Measurements from ENCODE around the gene NPTXR. TPM values are rescaled to one million over a fixed set of nuclear protein-coding genes. Genes with fewer than 3 reads are reported as not detected.

The NPTXR gene
- total RNA-seq, 4 donors from 2014 or later, result 2.0 to 5.3 (median 3.6) TPM

DNA sequence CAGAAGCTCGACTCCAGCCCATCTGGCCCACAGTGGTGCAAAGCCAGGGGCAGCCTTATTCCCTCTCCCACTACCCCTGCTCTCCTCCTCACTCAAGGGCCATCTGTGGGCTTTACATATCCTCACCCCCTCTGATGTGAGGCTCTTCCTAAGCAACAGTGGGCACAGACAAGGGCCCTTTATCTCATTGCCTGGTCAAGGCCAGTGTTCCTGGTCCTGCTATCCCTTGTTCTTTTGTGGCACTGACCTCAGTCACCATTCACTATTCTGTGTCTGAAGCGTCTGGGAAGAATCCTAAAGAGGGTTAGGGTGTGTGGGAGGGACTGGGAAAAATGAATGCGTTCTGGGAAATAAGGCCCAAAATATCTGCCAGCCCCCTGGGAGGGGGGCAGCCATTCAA lies 57.2 kb downstream of the NPTXR start:
- TF ChIP-seq, protein P1, sequence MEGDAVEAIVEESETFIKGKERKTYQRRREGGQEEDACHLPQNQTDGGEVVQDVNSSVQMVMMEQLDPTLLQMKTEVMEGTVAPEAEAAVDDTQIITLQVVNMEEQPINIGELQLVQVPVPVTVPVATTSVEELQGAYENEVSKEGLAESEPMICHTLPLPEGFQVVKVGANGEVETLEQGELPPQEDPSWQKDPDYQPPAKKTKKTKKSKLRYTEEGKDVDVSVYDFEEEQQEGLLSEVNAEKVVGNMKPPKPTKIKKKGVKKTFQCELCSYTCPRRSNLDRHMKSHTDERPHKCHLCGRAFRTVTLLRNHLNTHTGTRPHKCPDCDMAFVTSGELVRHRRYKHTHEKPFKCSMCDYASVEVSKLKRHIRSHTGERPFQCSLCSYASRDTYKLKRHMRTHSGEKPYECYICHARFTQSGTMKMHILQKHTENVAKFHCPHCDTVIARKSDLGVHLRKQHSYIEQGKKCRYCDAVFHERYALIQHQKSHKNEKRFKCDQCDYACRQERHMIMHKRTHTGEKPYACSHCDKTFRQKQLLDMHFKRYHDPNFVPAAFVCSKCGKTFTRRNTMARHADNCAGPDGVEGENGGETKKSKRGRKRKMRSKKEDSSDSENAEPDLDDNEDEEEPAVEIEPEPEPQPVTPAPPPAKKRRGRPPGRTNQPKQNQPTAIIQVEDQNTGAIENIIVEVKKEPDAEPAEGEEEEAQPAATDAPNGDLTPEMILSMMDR (IDR thresholded peaks at IDR 0.05; ENCODE audit: low read depth), result no peak

DNA sequence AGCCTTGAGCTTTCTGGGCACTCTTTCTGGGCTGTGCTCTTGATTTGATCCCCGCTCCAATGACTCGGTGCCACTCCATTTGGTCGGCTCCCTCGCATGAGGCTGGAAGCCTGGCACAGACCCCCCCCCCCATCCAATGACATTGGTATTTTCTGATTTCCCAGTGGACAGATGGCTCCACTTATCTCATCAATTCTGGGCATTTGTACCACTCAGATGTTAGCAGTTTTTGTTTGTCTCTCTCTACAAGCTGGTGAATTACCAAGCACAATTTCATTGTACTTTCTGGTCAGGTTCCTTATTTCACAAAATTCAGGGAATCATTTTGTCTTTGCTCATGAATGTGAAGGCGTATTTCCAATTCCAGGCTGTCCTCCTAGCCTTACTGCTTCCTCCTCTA lies 59.0 kb downstream of the NPTXR start:
- TF ChIP-seq, protein P1 (IDR thresholded peaks at IDR 0.05; ENCODE audit: low read depth), result no peak

DNA sequence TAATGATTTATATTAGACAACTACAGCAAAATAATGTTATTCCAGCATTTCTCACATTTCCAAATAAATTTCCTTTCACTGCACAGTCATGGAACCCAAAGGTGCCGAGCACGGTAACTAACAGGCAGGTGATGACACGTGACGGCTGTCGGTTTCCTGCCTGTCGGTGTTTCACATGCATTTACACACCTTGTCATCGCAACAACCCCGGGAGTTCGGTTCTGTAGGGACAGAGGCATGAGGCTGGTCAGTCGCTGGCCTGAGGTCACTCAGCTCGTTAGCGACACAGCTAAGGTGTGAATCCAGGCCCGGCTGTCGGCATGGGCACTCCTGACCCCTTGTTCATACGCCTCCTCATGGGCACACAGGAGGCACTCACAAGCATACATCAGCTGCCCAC lies 59.8 kb downstream of the NPTXR start:
- TF ChIP-seq, protein P1 (IDR thresholded peaks at IDR 0.05; ENCODE audit: low read depth), result no peak

DNA sequence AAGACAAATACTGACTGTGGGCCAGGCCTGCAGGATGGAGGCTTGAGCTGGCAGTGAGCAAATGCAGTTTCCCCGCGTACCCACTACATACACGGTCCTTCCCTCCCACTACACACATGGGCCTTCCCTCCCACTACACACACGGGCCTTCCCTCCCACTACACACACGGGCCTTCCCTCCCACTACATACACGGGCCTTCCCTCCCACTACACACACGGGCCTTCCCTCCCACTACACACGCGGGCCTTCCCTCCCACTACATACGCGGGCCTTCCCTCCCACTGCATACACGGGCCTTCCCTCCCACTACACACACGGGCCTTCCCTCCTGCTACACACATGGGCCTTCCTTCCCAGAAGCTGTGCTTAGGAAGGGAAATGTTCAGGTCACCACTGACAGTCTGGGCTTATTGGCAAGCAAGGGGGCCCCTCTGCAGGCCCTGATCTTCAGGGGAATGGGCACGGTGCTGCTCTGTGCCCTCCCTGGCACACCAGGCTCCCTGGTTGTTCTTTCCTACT lies 60.7 kb downstream of the NPTXR start:
- TF ChIP-seq, protein P1 (IDR thresholded peaks at IDR 0.05; ENCODE audit: low read depth), result no peak

DNA sequence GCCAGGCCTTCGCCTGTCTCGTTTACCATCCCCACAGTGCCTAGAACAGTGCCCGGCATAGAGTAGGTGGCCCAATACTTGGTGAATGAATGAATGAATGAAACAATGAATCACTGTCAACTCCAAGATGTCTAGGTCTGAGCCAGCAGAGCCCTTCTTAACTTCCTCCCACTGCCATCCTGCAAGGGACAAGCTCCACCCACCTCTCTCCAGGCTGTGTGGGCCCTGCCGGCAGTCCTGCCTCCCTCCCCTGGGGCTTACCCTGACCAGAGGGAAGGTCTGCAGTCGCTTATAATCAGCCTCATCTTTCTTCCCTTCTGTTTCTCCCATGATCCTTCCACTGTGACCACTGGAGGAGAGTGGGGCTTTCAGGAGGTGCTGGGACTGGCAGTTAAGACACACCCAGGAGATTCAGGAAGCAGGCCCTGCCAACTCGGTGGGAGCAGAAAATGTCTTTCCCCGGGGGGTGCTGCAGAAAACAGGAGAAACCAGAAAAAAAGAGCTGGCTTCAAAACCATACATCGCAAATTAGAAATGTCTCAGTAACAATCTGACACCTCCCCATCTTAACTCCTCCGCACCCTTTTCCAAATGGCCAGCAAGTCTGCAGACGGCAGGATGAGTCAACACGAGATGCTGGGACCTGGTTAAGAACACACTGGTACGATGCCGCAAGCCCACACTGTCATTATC lies 61.3 kb downstream of the NPTXR start:
- TF ChIP-seq, protein P1 (IDR thresholded peaks at IDR 0.05; ENCODE audit: low read depth), result no peak

DNA sequence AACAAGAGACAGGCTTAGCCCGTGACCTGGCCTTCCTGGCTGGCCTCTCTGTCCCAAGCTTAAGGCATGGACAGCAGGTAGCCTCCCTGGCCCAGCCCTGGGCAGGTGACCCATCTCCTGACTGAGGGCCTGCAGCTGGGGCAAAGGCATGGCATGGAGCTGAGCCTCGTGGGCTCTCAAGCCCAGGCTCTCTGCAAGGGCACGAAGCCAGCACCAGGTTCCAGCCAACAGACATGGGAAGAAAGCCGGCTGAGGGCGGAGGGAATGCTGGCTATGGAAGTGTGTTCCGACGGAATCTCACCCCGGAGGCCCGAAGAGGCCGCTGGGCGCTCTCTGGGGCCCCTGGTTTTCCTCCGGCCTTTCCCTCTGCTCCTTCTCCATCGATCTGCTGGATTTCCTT lies 62.8 kb downstream of the NPTXR start:
- TF ChIP-seq, protein P1 (IDR thresholded peaks at IDR 0.05; ENCODE audit: low read depth), result no peak

DNA sequence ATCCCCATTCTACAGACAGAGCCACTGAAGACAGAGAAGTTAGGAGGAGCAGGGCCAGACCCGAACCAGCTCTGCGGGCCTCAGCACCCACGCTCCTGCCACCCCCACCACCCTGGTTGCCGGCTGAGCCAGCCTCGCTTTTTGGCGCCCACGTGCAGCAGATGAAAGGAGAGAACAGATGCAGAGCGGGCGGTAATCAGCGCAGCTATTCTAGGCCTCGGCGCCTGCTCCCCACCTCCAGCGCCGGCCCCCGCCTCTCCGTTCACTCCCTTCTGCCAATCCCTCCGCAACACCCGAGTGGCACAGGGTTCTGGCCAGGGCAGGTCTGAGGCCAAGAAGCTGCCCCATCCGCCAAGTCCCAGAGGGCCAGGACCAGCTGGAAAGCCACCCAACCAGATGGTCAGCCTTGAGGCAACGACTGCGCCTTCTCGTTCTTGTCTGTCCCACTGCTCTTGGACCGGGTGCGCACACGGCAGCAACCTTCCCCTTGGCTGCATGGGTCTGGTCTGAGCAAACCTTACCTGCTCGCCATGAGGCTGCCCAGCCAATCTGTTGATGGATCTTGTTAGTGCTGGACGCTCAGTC lies 66.6 kb downstream of the NPTXR start:
- TF ChIP-seq, protein P1 (IDR thresholded peaks at IDR 0.05; ENCODE audit: low read depth), result no peak

All from subcutaneous adipose tissue (tissue), 4 donors.